HL-60 (cell line): ENCODE data around the gene SARNP.

ENCODE experiments used
- DNase-seq, 2 experiments: peaks; one replicate each; pipeline ENCODE4 v3.0.0-alpha.2; 2010 to 2020; ENCODE audit warnings: low read depth in 1 of 2, low spot score in 1 of 2
- H3K27ac ChIP-seq: fragments of 250-450 bp; sonication (Bioruptor Pico); replicated peaks from 2 replicates; pipeline ENCODE4 v1.5.1; 2020; ENCODE audit warnings: mild to moderate bottlenecking, moderate library complexity
- H3K27me3 ChIP-seq: fragments of 250-450 bp; sonication (Bioruptor Pico); 2 replicates; pipeline ENCODE4 v1.5.1; 2021; ENCODE audit warnings: mild to moderate bottlenecking, moderate library complexity; ENCODE audit not compliant: insufficient read depth, poor library complexity, severe bottlenecking
- H3K4me3 ChIP-seq: replicated peaks from 2 replicates; pipeline ENCODE4 v1.5.1; 2011; ENCODE audit warnings: mild to moderate bottlenecking, control low read depth, low read length; ENCODE audit not compliant: insufficient read depth
- CTCF ChIP-seq: IDR thresholded peaks from one replicate; pipeline ENCODE4 v1.5.1; 2011; ENCODE audit warnings: low read length, control low read depth, inconsistent platforms; ENCODE audit not compliant: insufficient read depth
- GABPA ChIP-seq: IDR thresholded peaks from 2 replicates; pipeline ENCODE4 v1.6.1; 2012; ENCODE audit warnings: low read depth
- POLR2AphosphoS5 ChIP-seq: IDR thresholded peaks from 2 replicates; pipeline ENCODE4 v1.6.1; 2012; ENCODE audit warnings: low read depth
- REST ChIP-seq: IDR thresholded peaks from 2 replicates; pipeline ENCODE4 v1.6.1; 2012; ENCODE audit warnings: low read depth; ENCODE audit not compliant: insufficient replicate concordance
- SPI1 ChIP-seq: IDR thresholded peaks from 2 replicates; pipeline ENCODE4 v1.6.1; 2012; ENCODE audit warnings: low read depth, mild to moderate bottlenecking, borderline replicate concordance

Gene SARNP

GRCh38 chr12:55831447-55831815, 13.9 kb upstream of the SARNP start:
- no peak overlapping the region for H3K27ac ChIP-seq
- no peak overlapping the region for H3K4me3 ChIP-seq
- DNase-seq = peak in 1 of 2 experiments; percentile 25
- H3K27me3 ChIP-seq = no peaks in the 10 kb centered on the region
- TF ChIP-seq SPI1 (no peak), GABPA (no peak), CTCF (no peak)

- peak overlapping the region; percentile 74 for H3K27ac ChIP-seq
- TF ChIP-seq CTCF (no peak), POLR2AphosphoS5 (no peak), REST (no peak), GABPA (no peak), SPI1 (no peak)
- peak overlapping the region; percentile 91 for H3K4me3 ChIP-seq
- no peaks in the 10 kb centered on the region for H3K27me3 ChIP-seq
- peak; percentile 36 to 60 for DNase-seq
Measured at GRCh38 chr12:55830601-55831446, 13.3 kb upstream of the SARNP start.

GRCh38 chr12:55829967-55830600, 12.6 kb upstream of the SARNP start:
- Histone ChIP-seq H3K4me3 (peak overlapping the region; percentile 91), H3K27ac (peak overlapping the region; percentile 74), H3K27me3 (no peaks in the 10 kb centered on the region)
- TF ChIP-seq POLR2AphosphoS5 (no peak), GABPA (no peak), SPI1 (no peak), CTCF (no peak), REST (no peak)
- DNase-seq = peak in 1 of 2 experiments; percentile 40
